ENCODE measurements around the gene CFAP99. TPM values are rescaled to one million over a fixed set of nuclear protein-coding genes. Genes with fewer than 3 reads are reported as not detected.
"Not testable (repeated sequence)": the region's sequence is repeated elsewhere in the genome, so short reads cannot be mapped to it uniquely, and the experiment has no call there.

CFAP99 gene
- total RNA-seq, 1 donor, result not detected

- no peak for DNase-seq (ENCODE audit: low read depth)
- no peak overlapping the region for H3K4me3 ChIP-seq (ENCODE audit: low read depth, low read length)
- no peak for TF ChIP-seq CTCF (IDR thresholded peaks at IDR 0.05; ENCODE audit: insufficient read depth, low read depth, low read length)
These were observed 41.5 kb upstream of the CFAP99 start for GRCh38 chr4:2377241-2377640.

- no peak for TF ChIP-seq CTCF (IDR thresholded peaks at IDR 0.05; ENCODE audit: insufficient read depth, low read depth, low read length)
- no peak for DNase-seq (ENCODE audit: low read depth)
- H3K4me3 ChIP-seq (ENCODE audit: low read depth, low read length), result no peak overlapping the region
These were observed 40.4 kb upstream of the CFAP99 start for GRCh38 chr4:2378401-2378800.

- H3K4me3 ChIP-seq (ENCODE audit: low read depth, low read length), result no peak overlapping the region
- no peak for DNase-seq (ENCODE audit: low read depth)
- TF ChIP-seq CTCF (IDR thresholded peaks at IDR 0.05; ENCODE audit: insufficient read depth, low read depth, low read length), result no peak
These were observed 39.9 kb upstream of the CFAP99 start for GRCh38 chr4:2378898-2379297.

- not testable (repeated sequence) for H3K4me3 ChIP-seq (ENCODE audit: low read depth, low read length)
These were observed 38.2 kb upstream of the CFAP99 start for GRCh38 chr4:2380589-2380988.

GRCh38 chr4:2382769-2383202 lies 36.0 kb upstream of the CFAP99 start:
- H3K4me3 ChIP-seq (ENCODE audit: low read depth, low read length), result not testable (repeated sequence)

More at GRCh38 chr4:2380589-2380988, 38.2 kb upstream of the CFAP99 start:
- DNase-seq (ENCODE audit: low read depth), result not testable (repeated sequence)

GRCh38 chr4:2383220-2383631 lies 35.5 kb upstream of the CFAP99 start:
- H3K4me3 ChIP-seq (ENCODE audit: low read depth, low read length); DNase-seq (ENCODE audit: low read depth): not testable (repeated sequence)

More at GRCh38 chr4:2382769-2383202, 36.0 kb upstream of the CFAP99 start:
- not testable (repeated sequence) for DNase-seq (ENCODE audit: low read depth)

- TF ChIP-seq CTCF (IDR thresholded peaks at IDR 0.05; ENCODE audit: insufficient read depth, low read depth, low read length), result no peak
- DNase-seq (ENCODE audit: low read depth), result no peak
- H3K4me3 ChIP-seq (ENCODE audit: low read depth, low read length), result no peak overlapping the region
These were observed 35.0 kb upstream of the CFAP99 start for GRCh38 chr4:2383760-2384159.

GRCh38 chr4:2384245-2384644 lies 34.5 kb upstream of the CFAP99 start:
- H3K4me3 ChIP-seq (ENCODE audit: low read depth, low read length), result no peak overlapping the region

More at GRCh38 chr4:2384245-2384644, 34.5 kb upstream of the CFAP99 start:
- no peak for DNase-seq (ENCODE audit: low read depth)
- no peak for TF ChIP-seq CTCF (IDR thresholded peaks at IDR 0.05; ENCODE audit: insufficient read depth, low read depth, low read length)

All from fibroblast of villous mesenchyme (primary cell).